Measurements from ENCODE around the gene PPP1R12A. TPM values are rescaled to one million over a fixed set of nuclear protein-coding genes. Genes with fewer than 3 reads are reported as not detected.
"Not testable (repeated sequence)": the region's sequence is repeated elsewhere in the genome, so short reads cannot be mapped to it uniquely, and the experiment has no call there.

The PPP1R12A gene
- total RNA-seq, 2 experiments from 2014 or later, result 44.5 to 65.1 TPM

DNA sequence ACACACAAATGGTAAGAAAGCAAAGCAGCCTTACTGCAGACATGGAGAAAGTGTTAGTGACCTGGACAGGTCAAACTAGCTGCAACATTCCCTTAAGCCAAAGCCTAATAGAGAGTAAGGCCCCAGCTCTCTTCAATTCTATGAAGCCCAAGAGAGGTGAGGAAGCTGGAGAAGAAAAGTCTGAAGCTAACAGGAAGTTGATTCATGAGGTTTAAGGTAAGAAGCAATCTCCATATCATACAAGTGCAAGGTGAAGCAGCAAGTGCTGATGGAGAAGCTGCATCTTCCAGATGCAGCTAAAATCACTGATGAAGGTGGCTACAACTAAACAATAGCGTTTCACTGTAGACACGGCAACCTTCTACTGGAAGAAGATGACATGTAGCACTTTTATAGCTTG, 53.5 kb downstream of the PPP1R12A start:
- no peaks in the 10 kb centered on the region for H3K9me2 ChIP-seq (ENCODE audit: insufficient read depth, low read length)
- no peak overlapping the region for H3K27ac ChIP-seq (ENCODE audit: low read depth, low read length, poor library complexity, severe bottlenecking)
- no peak overlapping the region for H3K4me3 ChIP-seq (ENCODE audit: low read depth, low read length, poor library complexity, severe bottlenecking)
- peaks cover 17% of the 10 kb centered on the region for H3K4me1 ChIP-seq (ENCODE audit: insufficient read depth, low read length, poor library complexity, severe bottlenecking)
- peaks cover 34% of the 10 kb centered on the region; the same call in 1 of the 2 replicates for H4K20me1 ChIP-seq (ENCODE audit: insufficient read depth, low read length)
- DNase-seq (ENCODE audit: low spot score), result no peak
- CTCF ChIA-PET (ENCODE audit: unreplicated experiment), result no interaction called here
- POLR2A ChIA-PET, result interaction anchor here (0.7 to 1.5 kb wide), 2 partner anchors 14 to 53 kb away, joined by 3 to 4 read pairs; no protein-coding TSS in a partner anchor
- peaks cover 88% of the 10 kb centered on the region for H3K79me2 ChIP-seq (ENCODE audit: insufficient read depth, low read depth, low read length)
- intact Hi-C loops (cut with micrococcal nuclease; ENCODE audit: unreplicated experiment), result no loop called here
- no peak overlapping the region for H3K4me2 ChIP-seq (ENCODE audit: low read length)
- H3K36me3 ChIP-seq (ENCODE audit: insufficient read depth, low read length), result peaks cover 24% of the 10 kb centered on the region
- TF ChIP-seq EZH2phosphoT487 (IDR thresholded peaks at IDR 0.05; ENCODE audit: borderline replicate concordance, low read depth, low read length), result no peak
- TF ChIP-seq, protein P1, sequence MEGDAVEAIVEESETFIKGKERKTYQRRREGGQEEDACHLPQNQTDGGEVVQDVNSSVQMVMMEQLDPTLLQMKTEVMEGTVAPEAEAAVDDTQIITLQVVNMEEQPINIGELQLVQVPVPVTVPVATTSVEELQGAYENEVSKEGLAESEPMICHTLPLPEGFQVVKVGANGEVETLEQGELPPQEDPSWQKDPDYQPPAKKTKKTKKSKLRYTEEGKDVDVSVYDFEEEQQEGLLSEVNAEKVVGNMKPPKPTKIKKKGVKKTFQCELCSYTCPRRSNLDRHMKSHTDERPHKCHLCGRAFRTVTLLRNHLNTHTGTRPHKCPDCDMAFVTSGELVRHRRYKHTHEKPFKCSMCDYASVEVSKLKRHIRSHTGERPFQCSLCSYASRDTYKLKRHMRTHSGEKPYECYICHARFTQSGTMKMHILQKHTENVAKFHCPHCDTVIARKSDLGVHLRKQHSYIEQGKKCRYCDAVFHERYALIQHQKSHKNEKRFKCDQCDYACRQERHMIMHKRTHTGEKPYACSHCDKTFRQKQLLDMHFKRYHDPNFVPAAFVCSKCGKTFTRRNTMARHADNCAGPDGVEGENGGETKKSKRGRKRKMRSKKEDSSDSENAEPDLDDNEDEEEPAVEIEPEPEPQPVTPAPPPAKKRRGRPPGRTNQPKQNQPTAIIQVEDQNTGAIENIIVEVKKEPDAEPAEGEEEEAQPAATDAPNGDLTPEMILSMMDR (conservative IDR thresholded peaks at IDR 0.05; ENCODE audit: low read length), result no peak
- H3K9me3 ChIP-seq (ENCODE audit: low read length), result peaks cover 4% of the 10 kb centered on the region; the same call in 1 of the 2 replicates
- H2AFZ ChIP-seq (ENCODE audit: low read length), result no peak overlapping the region
- BruUV-seq (replicated peaks), result no TSS peak

DNA sequence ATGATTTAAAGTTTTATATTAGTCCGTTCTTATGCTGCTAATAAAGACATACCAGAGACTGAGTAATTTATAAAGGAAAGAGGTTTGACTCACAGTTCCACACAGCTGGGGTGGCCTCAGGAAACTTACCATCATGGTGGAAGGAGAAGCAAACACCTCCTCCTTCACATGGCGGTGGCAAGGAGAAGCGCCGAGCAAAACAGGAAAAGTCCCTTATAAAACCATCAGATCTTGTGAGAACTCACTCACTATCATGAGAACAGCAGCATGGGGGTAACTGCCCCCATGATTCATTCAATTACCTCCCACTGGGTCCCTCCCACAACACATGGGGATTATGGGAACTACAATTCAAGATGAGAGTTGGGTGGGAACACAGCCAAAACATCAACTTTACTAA, 56.4 kb downstream of the PPP1R12A start:
- CTCF ChIA-PET (ENCODE audit: unreplicated experiment); H3K27ac ChIP-seq (ENCODE audit: low read depth, low read length, poor library complexity, severe bottlenecking); intact Hi-C loops (cut with micrococcal nuclease; ENCODE audit: unreplicated experiment); H3K9me3 ChIP-seq (ENCODE audit: low read length); H3K9me2 ChIP-seq (ENCODE audit: insufficient read depth, low read length); H3K4me2 ChIP-seq (ENCODE audit: low read length); H2AFZ ChIP-seq (ENCODE audit: low read length); DNase-seq (ENCODE audit: low spot score); H3K4me3 ChIP-seq (ENCODE audit: low read depth, low read length, poor library complexity, severe bottlenecking); POLR2A ChIA-PET; BruUV-seq (replicated peaks): not testable (repeated sequence)
- H3K36me3 ChIP-seq (ENCODE audit: insufficient read depth, low read length), result peaks cover 21% of the 10 kb centered on the region
- H3K79me2 ChIP-seq (ENCODE audit: insufficient read depth, low read depth, low read length), result peaks cover 80% of the 10 kb centered on the region; the same call in 1 of the 2 replicates
- peaks cover 20% of the 10 kb centered on the region for H3K4me1 ChIP-seq (ENCODE audit: insufficient read depth, low read length, poor library complexity, severe bottlenecking)
- peaks cover 20% of the 10 kb centered on the region for H4K20me1 ChIP-seq (ENCODE audit: insufficient read depth, low read length)

DNA sequence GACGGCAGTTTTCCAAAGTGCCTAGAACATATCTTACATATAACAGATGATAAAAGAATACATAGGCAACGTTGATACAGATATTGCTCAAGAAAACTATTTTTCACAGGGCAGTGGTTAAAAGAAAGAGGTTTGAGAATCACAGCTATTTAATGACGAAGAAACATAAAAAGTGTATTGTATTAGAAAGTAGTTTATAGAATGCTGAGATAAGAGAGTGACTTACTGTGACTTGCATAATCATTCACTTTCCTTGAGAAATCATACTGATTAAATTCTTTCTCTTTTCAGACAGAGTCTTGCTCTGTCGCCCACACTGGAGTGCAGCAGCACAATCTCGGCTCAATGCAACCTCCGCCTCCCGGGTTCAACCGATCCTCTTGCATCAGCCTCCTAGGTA, 57.7 kb downstream of the PPP1R12A start:
- peaks cover 20% of the 10 kb centered on the region for H4K20me1 ChIP-seq (ENCODE audit: insufficient read depth, low read length)
- peaks cover 72% of the 10 kb centered on the region; the same call in 1 of the 2 replicates for H3K79me2 ChIP-seq (ENCODE audit: insufficient read depth, low read depth, low read length)
- H3K36me3 ChIP-seq (ENCODE audit: insufficient read depth, low read length), result peaks cover 26% of the 10 kb centered on the region
- no peaks in the 10 kb centered on the region for H3K9me2 ChIP-seq (ENCODE audit: insufficient read depth, low read length)
- no peak overlapping the region for H3K4me3 ChIP-seq (ENCODE audit: low read depth, low read length, poor library complexity, severe bottlenecking)
- no peaks in the 10 kb centered on the region for H3K9me3 ChIP-seq (ENCODE audit: low read length)
- CTCF ChIA-PET (ENCODE audit: unreplicated experiment), result no interaction called here
- H3K4me1 ChIP-seq (ENCODE audit: insufficient read depth, low read length, poor library complexity, severe bottlenecking), result peaks cover 20% of the 10 kb centered on the region
- intact Hi-C loops (cut with micrococcal nuclease; ENCODE audit: unreplicated experiment), result no loop called here
- no TSS peak for BruUV-seq (replicated peaks)
- POLR2A ChIA-PET, result interaction anchor here (0.8 kb wide), 1 partner anchor 35 kb away, joined by 3 read pairs; no protein-coding TSS in a partner anchor
- TF ChIP-seq, protein P1 (conservative IDR thresholded peaks at IDR 0.05; ENCODE audit: low read length), result no peak
- no peak for TF ChIP-seq EZH2phosphoT487 (IDR thresholded peaks at IDR 0.05; ENCODE audit: borderline replicate concordance, low read depth, low read length)
- H2AFZ ChIP-seq (ENCODE audit: low read length), result no peak overlapping the region
- no peak overlapping the region for H3K4me2 ChIP-seq (ENCODE audit: low read length)
- no peak overlapping the region for H3K27ac ChIP-seq (ENCODE audit: low read depth, low read length, poor library complexity, severe bottlenecking)
- no peak for DNase-seq (ENCODE audit: low spot score)
